AG08395 (cell line): ENCODE results near the gene CT47A1.
"Not testable (repeated sequence)": the region's sequence is repeated elsewhere in the genome, so short reads cannot be mapped to it uniquely, and the experiment has no call there.

Experiments
- DNase-seq: peaks from one replicate; pipeline ENCODE4 v3.0.0; 2012; ENCODE audit warnings: mixed read lengths, low spot score

Gene CT47A1

GRCh38 chrX:120985660-120986059 is at the start of gene CT47A1:
Gene CT47A1 (minus strand): TSS chrX:120985760. CDS start chrX:120985529, 231 bp downstream.
- not testable (repeated sequence) for DNase-seq

GRCh38 chrX:121032531-121032930 is 47.0 kb upstream of the CT47A1 start:
- no peak for DNase-seq

- DNase-seq, result no peak
Measured at GRCh38 chrX:121030083-121030482, 44.5 kb upstream of the CT47A1 start.

- DNase-seq, result no peak
Measured at GRCh38 chrX:121028419-121028818, 42.9 kb upstream of the CT47A1 start.

- DNase-seq, result no peak
Measured at GRCh38 chrX:121014826-121015225, 29.3 kb upstream of the CT47A1 start.

- DNase-seq, result no peak
Measured at GRCh38 chrX:121013897-121014455, 28.4 kb upstream of the CT47A1 start.

- no peak for DNase-seq
Measured at GRCh38 chrX:121011254-121011653, 25.7 kb upstream of the CT47A1 start.

GRCh38 chrX:121010218-121010617 is 24.7 kb upstream of the CT47A1 start:
- DNase-seq, result no peak

GRCh38 chrX:121009764-121010163 is 24.2 kb upstream of the CT47A1 start:
- no peak for DNase-seq

- no peak for DNase-seq
Measured at GRCh38 chrX:121008920-121009319, 23.4 kb upstream of the CT47A1 start.

- no peak for DNase-seq
Measured at GRCh38 chrX:121000589-121000988, 15.0 kb upstream of the CT47A1 start.

GRCh38 chrX:120999413-120999812 is 13.9 kb upstream of the CT47A1 start:
- no peak for DNase-seq

- not testable (repeated sequence) for DNase-seq
Measured at GRCh38 chrX:120956500-120956899, 29.1 kb downstream of the CT47A1 start, which contains the start of gene CT47A7. Gene CT47A7 (minus strand): TSS chrX:120956600. CDS start chrX:120956345, 255 bp downstream.
